Measurements from ENCODE around the gene RHOT1. TPM values are rescaled to one million over a fixed set of nuclear protein-coding genes. Genes with fewer than 3 reads are reported as not detected.

Gene RHOT1
- total RNA-seq, 1 experiment from 2014 or later = 39.2 TPM

DNA sequence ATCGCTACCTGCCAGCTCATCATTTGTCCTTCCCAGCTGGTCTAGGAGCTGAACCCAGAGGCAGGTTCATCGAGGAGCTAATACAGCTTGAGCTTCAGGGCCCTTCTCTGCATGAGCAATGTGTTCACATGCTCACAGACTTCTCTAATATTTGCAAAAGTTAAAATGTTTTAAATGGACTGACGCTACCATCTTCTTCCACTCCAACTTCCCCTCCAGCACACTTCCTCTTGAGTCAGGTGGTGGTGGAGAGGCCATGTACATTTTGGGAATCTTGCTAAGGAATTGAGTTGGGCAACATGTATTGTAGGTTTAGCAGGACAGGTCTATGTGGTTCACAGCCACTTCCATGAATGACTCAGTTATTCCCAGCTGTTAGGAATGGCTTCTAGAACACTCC lies 21.6 kb upstream of the RHOT1 start:
- in situ Hi-C loops (cut with HindIII; ENCODE audit: low pct_unique_long_range_greater_than_20kb, low sequenced_read_pairs) = no loop called here
- H3K36me3 ChIP-seq (ENCODE audit: control insufficient read depth, insufficient read depth, low read length) = no peaks in the 10 kb centered on the region
- no TSS peak for BruUV-seq (replicated peaks)
- H3K27me3 ChIP-seq (ENCODE audit: control insufficient read depth, insufficient read depth, low read length) = no peaks in the 10 kb centered on the region
- intact Hi-C loops (cut with micrococcal nuclease; ENCODE audit: unreplicated experiment) = no loop called here
- DNase-seq (ENCODE audit: low read depth, low spot score) (no peak), ATAC-seq (no peak)
- no peaks in the 10 kb centered on the region for H3K9me3 ChIP-seq (ENCODE audit: control insufficient read depth, insufficient read depth, low read depth, low read length)
- H3K27ac ChIP-seq (ENCODE audit: low read length) = no peak overlapping the region
- peaks cover 3% of the 10 kb centered on the region; the same call in 1 of the 2 replicates for H3K4me1 ChIP-seq (ENCODE audit: control insufficient read depth, insufficient read depth, low read length)
- no peak overlapping the region for H3K4me3 ChIP-seq (ENCODE audit: low read depth in 2 of 2, low read length in 2 of 2)
- ChIA-PET CTCF (no interaction called here), POLR2A (no interaction called here)
- TF ChIP-seq SIN3A (IDR thresholded peaks at IDR 0.05; ENCODE audit: borderline replicate concordance, insufficient read depth, low read depth, low read length) = no peak
- TF ChIP-seq TCF7L2 (IDR thresholded peaks at IDR 0.05; ENCODE audit: low read depth, low read length) = no peak
- no peak for TF ChIP-seq REST (IDR thresholded peaks at IDR 0.05; ENCODE audit: insufficient read depth in 1 of 2, low read depth in 2 of 2, low read length in 1 of 2)
- TF ChIP-seq, protein P1, sequence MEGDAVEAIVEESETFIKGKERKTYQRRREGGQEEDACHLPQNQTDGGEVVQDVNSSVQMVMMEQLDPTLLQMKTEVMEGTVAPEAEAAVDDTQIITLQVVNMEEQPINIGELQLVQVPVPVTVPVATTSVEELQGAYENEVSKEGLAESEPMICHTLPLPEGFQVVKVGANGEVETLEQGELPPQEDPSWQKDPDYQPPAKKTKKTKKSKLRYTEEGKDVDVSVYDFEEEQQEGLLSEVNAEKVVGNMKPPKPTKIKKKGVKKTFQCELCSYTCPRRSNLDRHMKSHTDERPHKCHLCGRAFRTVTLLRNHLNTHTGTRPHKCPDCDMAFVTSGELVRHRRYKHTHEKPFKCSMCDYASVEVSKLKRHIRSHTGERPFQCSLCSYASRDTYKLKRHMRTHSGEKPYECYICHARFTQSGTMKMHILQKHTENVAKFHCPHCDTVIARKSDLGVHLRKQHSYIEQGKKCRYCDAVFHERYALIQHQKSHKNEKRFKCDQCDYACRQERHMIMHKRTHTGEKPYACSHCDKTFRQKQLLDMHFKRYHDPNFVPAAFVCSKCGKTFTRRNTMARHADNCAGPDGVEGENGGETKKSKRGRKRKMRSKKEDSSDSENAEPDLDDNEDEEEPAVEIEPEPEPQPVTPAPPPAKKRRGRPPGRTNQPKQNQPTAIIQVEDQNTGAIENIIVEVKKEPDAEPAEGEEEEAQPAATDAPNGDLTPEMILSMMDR (IDR thresholded peaks at IDR 0.05) = no peak
- no peak for TF ChIP-seq POLR2AphosphoS5 (IDR thresholded peaks at IDR 0.05; ENCODE audit: low read depth, low read length)

DNA sequence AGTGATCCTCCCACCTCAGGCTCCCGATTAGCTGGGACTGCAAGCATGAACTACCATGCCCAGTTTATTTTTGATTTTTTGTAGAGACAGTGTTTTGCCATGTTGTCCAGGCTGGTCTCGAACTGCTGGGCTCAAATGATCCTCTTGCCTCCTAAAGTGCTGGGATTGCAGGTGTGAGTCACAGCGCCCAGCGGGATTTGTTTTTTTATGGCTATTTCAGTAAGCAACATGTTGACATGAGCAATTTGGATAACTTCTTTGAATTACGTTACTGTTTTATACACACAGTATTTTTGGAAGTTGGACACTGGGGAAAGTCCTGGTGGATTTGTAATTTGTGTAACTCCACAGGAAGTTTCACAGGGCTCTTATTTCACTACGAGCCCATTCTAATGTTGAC lies 18.5 kb upstream of the RHOT1 start:
- in situ Hi-C loops (cut with HindIII; ENCODE audit: low pct_unique_long_range_greater_than_20kb, low sequenced_read_pairs) (no loop called here), intact Hi-C loops (cut with micrococcal nuclease; ENCODE audit: unreplicated experiment) (no loop called here)
- TF ChIP-seq SIN3A (IDR thresholded peaks at IDR 0.05; ENCODE audit: borderline replicate concordance, insufficient read depth, low read depth, low read length) = no peak
- TF ChIP-seq TCF7L2 (IDR thresholded peaks at IDR 0.05; ENCODE audit: low read depth, low read length) = no peak
- TF ChIP-seq POLR2AphosphoS5 (IDR thresholded peaks at IDR 0.05; ENCODE audit: low read depth, low read length) = no peak
- no peak for DNase-seq (ENCODE audit: low read depth, low spot score)
- no peak for ATAC-seq
- CTCF ChIA-PET = interaction anchor here (0.9 to 1.4 kb wide), 2 partner anchors 15 to 16 kb away, joined by 3 to 10 read pairs; no protein-coding TSS in a partner anchor
- Histone ChIP-seq H3K27me3 (ENCODE audit: control insufficient read depth, insufficient read depth, low read length) (no peaks in the 10 kb centered on the region), H3K9me3 (ENCODE audit: control insufficient read depth, insufficient read depth, low read depth, low read length) (no peaks in the 10 kb centered on the region), H3K4me1 (ENCODE audit: control insufficient read depth, insufficient read depth, low read length) (peaks cover 17% of the 10 kb centered on the region), H3K4me3 (ENCODE audit: low read depth in 2 of 2, low read length in 2 of 2) (no peak overlapping the region), H3K27ac (ENCODE audit: low read length) (no peak overlapping the region), H3K36me3 (ENCODE audit: control insufficient read depth, insufficient read depth, low read length) (no peaks in the 10 kb centered on the region)
- POLR2A ChIA-PET = no interaction called here
- BruUV-seq (replicated peaks) = no TSS peak

DNA sequence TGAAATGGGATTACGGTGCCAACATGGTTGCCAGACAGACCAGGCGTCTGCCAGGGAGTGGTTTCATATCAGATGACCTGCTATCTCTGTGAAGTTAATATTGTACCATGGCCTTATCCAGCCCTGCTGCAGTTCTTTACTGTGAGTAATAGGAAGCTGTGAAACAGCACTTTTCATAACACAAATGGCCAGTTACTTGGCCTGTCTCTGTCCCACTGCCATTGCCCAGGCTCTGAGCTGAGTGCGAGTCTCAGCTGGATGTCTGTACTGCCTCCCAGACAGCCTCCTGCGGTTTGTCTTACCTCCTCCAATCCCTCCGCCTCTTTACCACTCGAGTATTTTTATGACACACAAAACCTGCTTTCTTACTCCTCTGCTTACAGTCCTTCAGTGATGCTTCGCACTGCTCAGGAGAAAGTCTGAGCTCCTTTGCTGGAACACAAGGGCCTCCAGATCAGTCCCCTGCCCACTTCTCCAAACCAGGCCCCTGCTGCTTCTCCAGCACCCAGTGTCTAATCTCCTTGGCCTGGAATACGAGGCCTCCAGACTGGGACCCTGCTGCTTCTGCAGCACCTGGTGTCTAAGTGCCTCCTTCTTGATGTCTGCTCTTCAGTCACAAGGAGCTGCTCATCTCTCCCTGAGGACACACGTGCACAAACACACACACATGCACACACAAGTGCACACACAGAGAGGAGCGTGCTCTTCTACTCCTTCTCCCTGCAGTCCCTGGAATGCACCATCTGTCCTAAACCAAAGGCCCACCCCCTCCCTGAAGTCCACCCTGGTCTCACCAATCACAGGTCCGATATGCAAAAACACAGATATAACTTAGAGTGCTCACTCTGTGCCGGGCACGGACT lies 17.1 kb upstream of the RHOT1 start:
- H3K9me3 ChIP-seq (ENCODE audit: control insufficient read depth, insufficient read depth, low read depth, low read length) = no peaks in the 10 kb centered on the region
- intact Hi-C loops (cut with micrococcal nuclease; ENCODE audit: unreplicated experiment) = no loop called here
- no peak overlapping the region for H3K4me3 ChIP-seq (ENCODE audit: low read depth in 2 of 2, low read length in 2 of 2)
- H3K4me1 ChIP-seq (ENCODE audit: control insufficient read depth, insufficient read depth, low read length) = peaks cover 24% of the 10 kb centered on the region
- TF ChIP-seq TCF7L2 (IDR thresholded peaks at IDR 0.05; ENCODE audit: low read depth, low read length) (no peak), SIN3A (IDR thresholded peaks at IDR 0.05; ENCODE audit: borderline replicate concordance, insufficient read depth, low read depth, low read length) (no peak), REST (IDR thresholded peaks at IDR 0.05; ENCODE audit: insufficient read depth in 1 of 2, low read depth in 2 of 2, low read length in 1 of 2) (no peak), POLR2AphosphoS5 (IDR thresholded peaks at IDR 0.05; ENCODE audit: low read depth, low read length) (no peak)
- TF ChIP-seq, protein P1 (IDR thresholded peaks at IDR 0.05) = no peak
- BruUV-seq (replicated peaks) = no TSS peak
- no peaks in the 10 kb centered on the region for H3K27me3 ChIP-seq (ENCODE audit: control insufficient read depth, insufficient read depth, low read length)
- no peak overlapping the region; the same call in 1 of the 2 replicates for H3K27ac ChIP-seq (ENCODE audit: low read length)
- ATAC-seq (no peak), DNase-seq (ENCODE audit: low read depth, low spot score) (no peak)
- in situ Hi-C loops (cut with HindIII; ENCODE audit: low pct_unique_long_range_greater_than_20kb, low sequenced_read_pairs) = no loop called here
- ChIA-PET POLR2A (no interaction called here), CTCF (interaction anchor here (0.6 to 1.0 kb wide), 2 partner anchors 79 to 118 kb away, joined by 5 to 6 read pairs; partner anchors contain the start of gene LRRC37B)
- H3K36me3 ChIP-seq (ENCODE audit: control insufficient read depth, insufficient read depth, low read length) = no peaks in the 10 kb centered on the region

All from Panc1 (cell line).